Breast epithelium (tissue), 3 donors: ENCODE data around the gene CLEC2B.

Source experiments
- POLR2A ChIP-seq: fragments of 450-650 bp; IDR thresholded peaks from one replicate; pipeline ENCODE4 v1.6.1; 2016; ENCODE audit warnings: antibody characterized with exemption, mild to moderate bottlenecking, moderate library complexity
- POLR2AphosphoS5 ChIP-seq, 3 donors: sonication (generic); formaldehyde crosslinking; IDR thresholded peaks; one replicate each; pipeline ENCODE4 v1.6.1; 2017; ENCODE audit warnings: antibody characterized with exemption in 3 of 3
- TF ChIP-seq, protein P1 (sequence below), 3 donors: fragments of 450-650 bp; IDR thresholded peaks; one replicate each; pipeline ENCODE4 v1.5.1; 2016 to 2017; ENCODE audit warnings: antibody characterized with exemption in 3 of 3, mild to moderate bottlenecking in 3 of 3, moderate library complexity in 3 of 3

- TF ChIP-seq POLR2A = no peak
- TF ChIP-seq, protein P1, sequence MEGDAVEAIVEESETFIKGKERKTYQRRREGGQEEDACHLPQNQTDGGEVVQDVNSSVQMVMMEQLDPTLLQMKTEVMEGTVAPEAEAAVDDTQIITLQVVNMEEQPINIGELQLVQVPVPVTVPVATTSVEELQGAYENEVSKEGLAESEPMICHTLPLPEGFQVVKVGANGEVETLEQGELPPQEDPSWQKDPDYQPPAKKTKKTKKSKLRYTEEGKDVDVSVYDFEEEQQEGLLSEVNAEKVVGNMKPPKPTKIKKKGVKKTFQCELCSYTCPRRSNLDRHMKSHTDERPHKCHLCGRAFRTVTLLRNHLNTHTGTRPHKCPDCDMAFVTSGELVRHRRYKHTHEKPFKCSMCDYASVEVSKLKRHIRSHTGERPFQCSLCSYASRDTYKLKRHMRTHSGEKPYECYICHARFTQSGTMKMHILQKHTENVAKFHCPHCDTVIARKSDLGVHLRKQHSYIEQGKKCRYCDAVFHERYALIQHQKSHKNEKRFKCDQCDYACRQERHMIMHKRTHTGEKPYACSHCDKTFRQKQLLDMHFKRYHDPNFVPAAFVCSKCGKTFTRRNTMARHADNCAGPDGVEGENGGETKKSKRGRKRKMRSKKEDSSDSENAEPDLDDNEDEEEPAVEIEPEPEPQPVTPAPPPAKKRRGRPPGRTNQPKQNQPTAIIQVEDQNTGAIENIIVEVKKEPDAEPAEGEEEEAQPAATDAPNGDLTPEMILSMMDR (IDR thresholded peaks at IDR 0.05) = no peak
- TF ChIP-seq POLR2AphosphoS5 (IDR thresholded peaks at IDR 0.05) = no peak
Observed at GRCh38 chr12:9856894-9857293, 12.3 kb downstream of the CLEC2B start.
